Smooth muscle cell (in vitro differentiated cells): ENCODE measurements around the gene FUT4. TPM values are rescaled to one million over a fixed set of nuclear protein-coding genes. Genes with fewer than 3 reads are reported as not detected.
A peak's percentile ranks its signal among the peaks of the same experiment; 100 is the strongest.

ENCODE experiments used
- DNase-seq: peaks from one replicate; lab custom pipeline; 2025; ENCODE audit not compliant: unreplicated experiment; lab: John Stamatoyannopoulos, UW
- H2AFZ ChIP-seq: fragments of 200-600 bp; sonication (generic); 2 replicates; pipeline ENCODE4 v1.6.0; 2016; ENCODE audit warnings: antibody characterized with exemption, low read depth, mild to moderate bottlenecking
- H3F3A ChIP-seq: fragments of 200-600 bp; sonication (generic); 2 replicates; pipeline ENCODE4 v1.6.0; 2017; ENCODE audit warnings: antibody characterized with exemption, low read depth
- H3K27ac ChIP-seq: fragments of 200-600 bp; sonication (generic); 2 replicates; pipeline ENCODE4 v1.5.1; 2016; ENCODE audit warnings: low read depth, mild to moderate bottlenecking
- H3K27me3 ChIP-seq: fragments of 200-600 bp; sonication (generic); 2 replicates; pipeline ENCODE4 v1.6.1; 2016; ENCODE audit warnings: low read depth, mild to moderate bottlenecking
- H3K36me3 ChIP-seq: fragments of 200-600 bp; sonication (generic); 2 replicates; pipeline ENCODE4 v1.5.1; 2016; ENCODE audit warnings: low read depth
- H3K4me1 ChIP-seq: fragments of 200-600 bp; sonication (generic); 2 replicates; pipeline ENCODE4 v1.5.1; 2016; ENCODE audit warnings: low read depth
- H3K4me2 ChIP-seq: fragments of 200-600 bp; sonication (generic); 2 replicates; pipeline ENCODE4 v1.6.0; 2016; ENCODE audit warnings: mild to moderate bottlenecking
- H3K4me3 ChIP-seq: fragments of 200-600 bp; sonication (generic); 2 replicates; pipeline ENCODE4 v1.5.1; 2016; ENCODE audit warnings: mild to moderate bottlenecking
- H3K79me2 ChIP-seq: fragments of 200-600 bp; sonication (generic); 2 replicates; pipeline ENCODE4 v1.6.0; 2016; ENCODE audit warnings: low read depth, mild to moderate bottlenecking
- H3K9ac ChIP-seq: fragments of 200-600 bp; sonication (generic); 2 replicates; pipeline ENCODE4 v1.6.0; 2016; ENCODE audit warnings: low read depth
- H3K9me3 ChIP-seq: fragments of 200-600 bp; sonication (generic); replicated peaks from 2 replicates; pipeline ENCODE4 v1.5.1; 2016; ENCODE audit warnings: low read depth
- H4K20me1 ChIP-seq: fragments of 200-600 bp; sonication (generic); 2 replicates; pipeline ENCODE4 v1.6.0; 2016; ENCODE audit warnings: low read depth
- CTCF ChIP-seq: fragments of 200-600 bp; sonication (generic); IDR thresholded peaks from 2 replicates; pipeline ENCODE4 v1.5.1; 2017; ENCODE audit warnings: borderline replicate concordance, mild to moderate bottlenecking, antibody characterized with exemption; ENCODE audit not compliant: insufficient read depth, poor library complexity, severe bottlenecking
- WGBS: methylation state at CpG from one replicate; pipeline ENCODE4 v1.1.7; 2016; ENCODE audit warnings: low lambda C conversion rate; 5-methylcytosine and 5-hydroxymethylcytosine counted together
- polyA plus RNA-seq: library from polyadenylated mRNA; unstranded; fragments of >200 nt; fragmentation: Nextera tagmentation; extraction: Ambion mirVana; gene quantifications from 2 replicates; pipeline ENCODE4 v1.2.1, GENCODE V29; 2016
- total RNA-seq: library from RNA; depleted of rRNA; stranded (reverse); fragments of >200 nt; gene quantifications from 2 replicates; pipeline ENCODE4 v1.2.3, GENCODE V29; 2014

The FUT4 gene
- total and polyA plus RNA-seq, 2 experiments from 2014 or later = 5.1 to 5.7 TPM

GRCh38 chr11:94533696-94534630, 9.8 kb upstream of the FUT4 start:
- no peaks in the 10 kb centered on the region for H3K79me2 ChIP-seq
- peak overlapping the region; percentile 56 for H2AFZ ChIP-seq
- no peaks in the 10 kb centered on the region for H3K27me3 ChIP-seq
- H3K9me3 ChIP-seq = no peaks in the 10 kb centered on the region
- H4K20me1 ChIP-seq = no peaks in the 10 kb centered on the region
- no peaks in the 10 kb centered on the region for H3F3A ChIP-seq
- H3K36me3 ChIP-seq = no peaks in the 10 kb centered on the region
- H3K27ac ChIP-seq = peak overlapping the region; percentile 21
- 69% methylated on average over 6 of the region's 6 CpGs for WGBS
- no peaks in the 10 kb centered on the region for H3K4me1 ChIP-seq
- H3K4me3 ChIP-seq = no peak overlapping the region
- TF ChIP-seq CTCF = no peak
- H3K4me2 ChIP-seq = peak overlapping the region; percentile 53
- H3K9ac ChIP-seq = no peak overlapping the region
- DNase-seq = no peak

- no peak overlapping the region for H3K27ac ChIP-seq
- H3F3A ChIP-seq = no peaks in the 10 kb centered on the region
- no peaks in the 10 kb centered on the region for H3K27me3 ChIP-seq
- H3K4me1 ChIP-seq = no peaks in the 10 kb centered on the region
- H3K9ac ChIP-seq = no peak overlapping the region
- no peak overlapping the region for H3K4me3 ChIP-seq
- no peak for DNase-seq
- H3K9me3 ChIP-seq = no peaks in the 10 kb centered on the region
- no peaks in the 10 kb centered on the region for H3K36me3 ChIP-seq
- no peak overlapping the region for H3K4me2 ChIP-seq
- no peak for TF ChIP-seq CTCF
- no peak overlapping the region for H2AFZ ChIP-seq
- no peaks in the 10 kb centered on the region for H3K79me2 ChIP-seq
- no peaks in the 10 kb centered on the region for H4K20me1 ChIP-seq
These were observed 7.3 kb upstream of the FUT4 start for GRCh38 chr11:94536386-94536785.

- H3F3A ChIP-seq = no peaks in the 10 kb centered on the region
- H3K9ac ChIP-seq = no peak overlapping the region
- H3K36me3 ChIP-seq = no peaks in the 10 kb centered on the region
- H3K4me1 ChIP-seq = no peaks in the 10 kb centered on the region
- no peaks in the 10 kb centered on the region for H3K27me3 ChIP-seq
- H3K4me3 ChIP-seq = no peak overlapping the region
- H3K79me2 ChIP-seq = no peaks in the 10 kb centered on the region
- no peak for DNase-seq
- no peak overlapping the region for H2AFZ ChIP-seq
- TF ChIP-seq CTCF = no peak
- no peaks in the 10 kb centered on the region for H4K20me1 ChIP-seq
- 59% methylated on average over 3 of the region's 3 CpGs for WGBS
- H3K27ac ChIP-seq = no peak overlapping the region
- H3K4me2 ChIP-seq = peak overlapping the region; percentile 13
- H3K9me3 ChIP-seq = no peaks in the 10 kb centered on the region
These were observed 6.6 kb upstream of the FUT4 start for GRCh38 chr11:94537031-94537600.
